Neural cell (in vitro differentiated cells): ENCODE data around the gene TCTN3. TPM values are rescaled to one million over a fixed set of nuclear protein-coding genes. Genes with fewer than 3 reads are reported as not detected.

ENCODE experiments used
- H2AFZ ChIP-seq: fragments of 200-600, 300-800 bp; sonication (generic), shearing (Covaris generic); 2 replicates; pipeline ENCODE4 v1.6.0; 2014; ENCODE audit warnings: low read depth, mild to moderate bottlenecking, antibody characterized with exemption, low read length, moderate library complexity
- H3F3A ChIP-seq: fragments of 200-600 bp; shearing (Covaris generic); 2 replicates; pipeline ENCODE4 v1.6.1; 2016; ENCODE audit warnings: mild to moderate bottlenecking, moderate library complexity, mixed read lengths, antibody characterized with exemption, low read length; ENCODE audit not compliant: insufficient read depth, poor library complexity, severe bottlenecking
- H3K27ac ChIP-seq: fragments of 200-600, 300-800 bp; sonication (generic), shearing (Covaris generic); 2 replicates; pipeline ENCODE4 v1.5.1; 2014; ENCODE audit warnings: mild to moderate bottlenecking, low read length, moderate library complexity
- H3K27me3 ChIP-seq: fragments of 300-800, 200-600 bp; sonication (generic), shearing (Covaris generic); 2 replicates; pipeline ENCODE4 v1.6.0; 2014; ENCODE audit warnings: mild to moderate bottlenecking, low read depth, low read length, moderate library complexity; ENCODE audit not compliant: insufficient read depth
- H3K36me3 ChIP-seq: fragments of 300-800, 200-600 bp; sonication (generic), shearing (Covaris generic); 2 replicates; pipeline ENCODE4 v1.5.1; 2014; ENCODE audit warnings: mild to moderate bottlenecking, antibody characterized with exemption, low read length, moderate library complexity; ENCODE audit not compliant: insufficient read depth
- H3K4me2 ChIP-seq: fragments of 300-800, 200-600 bp; sonication (generic), shearing (Covaris generic); 2 replicates; pipeline ENCODE4 v1.6.0; 2014; ENCODE audit warnings: mild to moderate bottlenecking, low read length
- H3K4me3 ChIP-seq: fragments of 300-800, 200-600 bp; sonication (generic), shearing (Covaris generic); 2 replicates; pipeline ENCODE4 v1.5.1; 2014; ENCODE audit warnings: mild to moderate bottlenecking, low read length, moderate library complexity
- H3K79me2 ChIP-seq: fragments of 200-600 bp; shearing (Covaris generic); replicated peaks from 2 replicates; pipeline ENCODE4 v1.6.0; 2014; ENCODE audit warnings: mild to moderate bottlenecking, low read length, moderate library complexity; ENCODE audit not compliant: insufficient read depth
- H3K9ac ChIP-seq: fragments of 300-800, 200-600 bp; sonication (generic), shearing (Covaris generic); 2 replicates; pipeline ENCODE4 v1.6.1; 2016; ENCODE audit warnings: mild to moderate bottlenecking, low read length, mixed read lengths
- H3K9me2 ChIP-seq: fragments of 200-600 bp; shearing (Covaris generic); 2 replicates; pipeline ENCODE4 v1.6.1; 2016; ENCODE audit warnings: mild to moderate bottlenecking, low read length, mixed read lengths; ENCODE audit not compliant: insufficient read depth
- H3K9me3 ChIP-seq: fragments of 200-600, 300-800 bp; sonication (generic), shearing (Covaris generic); 2 replicates; pipeline ENCODE4 v1.6.1; 2016; ENCODE audit warnings: mild to moderate bottlenecking, mixed run types, low read length, moderate library complexity, mixed read lengths
- H4K20me1 ChIP-seq: fragments of 200-600 bp; shearing (Covaris generic); 2 replicates; pipeline ENCODE4 v1.6.1; 2016; ENCODE audit warnings: mild to moderate bottlenecking, mixed run types; ENCODE audit not compliant: insufficient read depth
- CTCF ChIP-seq: fragments of 450-650 bp; IDR thresholded peaks from 2 replicates; pipeline ENCODE4 v1.5.1; 2014; ENCODE audit warnings: antibody characterized with exemption, mild to moderate bottlenecking, moderate library complexity; ENCODE audit not compliant: poor library complexity, severe bottlenecking
- EP300 ChIP-seq: fragments of 450-650 bp; conservative IDR thresholded peaks from 2 replicates; pipeline ENCODE4 v1.6.1; 2014; ENCODE audit warnings: antibody characterized with exemption, mild to moderate bottlenecking, moderate library complexity; ENCODE audit not compliant: poor library complexity, severe bottlenecking
- EZH2 ChIP-seq: fragments of 200-600, 300-800 bp; shearing (Covaris generic), sonication (generic); IDR thresholded peaks from 2 replicates; pipeline ENCODE4 v1.6.1; 2014; ENCODE audit warnings: antibody characterized with exemption, low read length, borderline replicate concordance, mild to moderate bottlenecking; ENCODE audit not compliant: insufficient read depth, poor library complexity, severe bottlenecking
- MXI1 ChIP-seq: fragments of 450-650 bp; conservative IDR thresholded peaks from 2 replicates; pipeline ENCODE4 v1.6.1; 2014; ENCODE audit warnings: antibody characterized with exemption, mild to moderate bottlenecking; ENCODE audit not compliant: poor library complexity, severe bottlenecking
- POLR2AphosphoS5 ChIP-seq: IDR thresholded peaks from 2 replicates; pipeline ENCODE4 v1.6.1; 2012
- RAD21 ChIP-seq: fragments of 450-650 bp; conservative IDR thresholded peaks from 2 replicates; pipeline ENCODE4 v1.6.1; 2014; ENCODE audit warnings: antibody characterized with exemption, mild to moderate bottlenecking, moderate library complexity
- REST ChIP-seq: IDR thresholded peaks from 2 replicates; pipeline ENCODE4 v1.6.1; 2012; ENCODE audit warnings: borderline replicate concordance
- SMC3 ChIP-seq: fragments of 450-650 bp; conservative IDR thresholded peaks from 2 replicates; pipeline ENCODE4 v1.6.1; 2014; ENCODE audit warnings: antibody characterized with exemption, mild to moderate bottlenecking, moderate library complexity; ENCODE audit not compliant: poor library complexity
- TAF1 ChIP-seq: IDR thresholded peaks from 2 replicates; pipeline ENCODE4 v1.6.1; 2012; ENCODE audit warnings: low read depth
- polyA plus RNA-seq: library from polyadenylated mRNA; depleted of rRNA; stranded (reverse); fragments of >200 nt; gene quantifications from 2 replicates; pipeline ENCODE4 v1.2.3, GENCODE V29; 2014

TCTN3 gene
- polyA plus RNA-seq, 1 donor from 2014 or later: 22.2 TPM

DNA sequence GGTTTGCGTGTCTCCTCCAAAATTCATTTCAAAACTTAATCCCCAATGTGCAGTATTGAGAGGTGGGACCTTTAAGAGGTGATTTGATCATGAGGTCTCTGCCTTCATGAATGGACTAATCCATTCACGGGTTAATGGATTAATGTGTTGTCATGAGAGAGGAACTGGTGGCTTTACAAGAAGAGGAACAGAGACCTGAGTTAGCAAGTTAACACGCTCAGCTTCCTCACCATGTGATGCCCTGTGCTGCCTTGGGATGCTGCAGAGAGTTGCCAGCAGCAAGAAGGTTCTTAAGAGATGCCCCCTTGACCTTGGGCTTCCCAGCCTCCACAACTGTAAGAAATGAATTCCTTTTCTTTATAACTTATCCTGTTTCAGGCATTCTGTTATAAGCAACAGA lies 3.7 kb upstream of the TCTN3 start:
- Histone ChIP-seq H3K79me2 (peaks cover 12% of the 10 kb centered on the region), H3K9me3 (no peaks in the 10 kb centered on the region), H3K4me2 (no peak overlapping the region), H4K20me1 (no peaks in the 10 kb centered on the region), H3K27ac (no peak overlapping the region), H3K9me2 (no peaks in the 10 kb centered on the region), H2AFZ (no peak overlapping the region), H3K4me3 (no peak overlapping the region), H3F3A (no peaks in the 10 kb centered on the region), H3K9ac (no peak overlapping the region), H3K36me3 (no peaks in the 10 kb centered on the region), H3K27me3 (no peaks in the 10 kb centered on the region)
- TF ChIP-seq POLR2AphosphoS5 (no peak), CTCF (no peak), TAF1 (no peak), RAD21 (no peak), EP300 (no peak)

DNA sequence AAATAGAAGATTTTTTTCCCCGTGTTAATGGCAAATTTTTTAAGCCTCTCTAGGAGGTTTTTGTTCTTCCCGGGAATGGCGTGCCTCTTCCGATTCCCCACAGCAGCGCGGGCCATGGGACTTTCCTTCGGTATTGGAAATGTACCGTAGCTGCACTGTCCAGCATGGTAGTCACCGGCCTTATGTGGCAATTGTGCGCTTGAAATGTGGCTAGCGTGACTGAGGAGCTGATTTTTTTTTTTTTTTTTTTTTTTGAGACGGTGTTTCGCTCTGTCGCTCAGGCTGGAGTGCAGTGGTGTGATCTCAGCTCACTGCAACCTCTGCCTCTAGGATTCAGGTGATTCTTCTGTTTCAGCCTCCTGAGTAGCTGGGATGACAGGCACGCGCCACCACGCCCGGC lies 938 bp upstream of the TCTN3 start:
- Histone ChIP-seq H3K9me3 (no peaks in the 10 kb centered on the region), H3K4me3 (peak overlapping the region; percentile 78), H3K27me3 (no peaks in the 10 kb centered on the region), H3K9ac (no peak overlapping the region), H4K20me1 (no peaks in the 10 kb centered on the region), H3K27ac (no peak overlapping the region), H3K79me2 (peaks cover 17% of the 10 kb centered on the region), H3K36me3 (no peaks in the 10 kb centered on the region), H3K9me2 (no peaks in the 10 kb centered on the region), H2AFZ (peak overlapping the region; percentile 30), H3K4me2 (no peak overlapping the region), H3F3A (no peaks in the 10 kb centered on the region)
- TF ChIP-seq POLR2AphosphoS5 (no peak), RAD21 (no peak), REST (no peak), TAF1 (no peak), EZH2 (no peak)

- peak overlapping the region; percentile 83 for H3K4me2 ChIP-seq
- no peaks in the 10 kb centered on the region for H3K27me3 ChIP-seq
- no peak for TF ChIP-seq SMC3
- TF ChIP-seq CTCF: no peak
- TF ChIP-seq TAF1: no peak
- no peak for TF ChIP-seq REST
- TF ChIP-seq EZH2: no peak
- no peak for TF ChIP-seq POLR2AphosphoS5
- no peak for TF ChIP-seq EP300
- no peak for TF ChIP-seq MXI1
- TF ChIP-seq RAD21: no peak
- no peaks in the 10 kb centered on the region for H3K36me3 ChIP-seq
- H3F3A ChIP-seq: no peaks in the 10 kb centered on the region
- H4K20me1 ChIP-seq: no peaks in the 10 kb centered on the region
- peak overlapping the region; percentile 70 for H3K9ac ChIP-seq
- peak overlapping the region; percentile 78 for H3K4me3 ChIP-seq
- H3K27ac ChIP-seq: peak overlapping the region; percentile 52
- no peaks in the 10 kb centered on the region for H3K9me3 ChIP-seq
- H3K79me2 ChIP-seq: peaks cover 17% of the 10 kb centered on the region
- no peaks in the 10 kb centered on the region for H3K9me2 ChIP-seq
- H2AFZ ChIP-seq: peak overlapping the region; percentile 76
These were observed 558 bp downstream of the TCTN3 start for GRCh38 chr10:95693071-95693667.
